Natural killer cell (primary cell): ENCODE measurements around the gene GNG4. TPM values are rescaled to one million over a fixed set of nuclear protein-coding genes. Genes with fewer than 3 reads are reported as not detected.

ENCODE experiments used
- ATAC-seq, 3 donors: fragments of 150-1000 bp in 2 of 3; fragments of 200-7000 bp in 1 of 3; cut with Tn5 transposase; 1 replicate in 1 of 3; 2 replicates in 2 of 3; pipeline ENCODE4 v1.10.0; 2021; ENCODE audit warnings: mild to moderate bottlenecking in 2 of 3, moderate library complexity in 2 of 3
- DNase-seq, 2 donors: peaks; one replicate each; pipeline versions ENCODE4 v3.0.0 to v3.0.0-alpha.2; 2013 to 2021; ENCODE audit warnings: mixed read lengths in 1 of 2
- H3K27ac ChIP-seq: one replicate; pipeline ENCODE4 v1.5.1; 2013; ENCODE audit warnings: mild to moderate bottlenecking, low read length
- H3K27me3 ChIP-seq: one replicate; pipeline ENCODE4 v1.6.1; 2013; ENCODE audit warnings: low read length; ENCODE audit not compliant: control insufficient read depth, insufficient read depth
- H3K36me3 ChIP-seq: one replicate; pipeline ENCODE4 v1.6.1; 2013; ENCODE audit warnings: low read length; ENCODE audit not compliant: control insufficient read depth, insufficient read depth
- H3K4me1 ChIP-seq: one replicate; pipeline ENCODE4 v1.6.1; 2013; ENCODE audit warnings: low read length; ENCODE audit not compliant: control insufficient read depth, insufficient read depth
- H3K4me3 ChIP-seq: one replicate; pipeline ENCODE4 v1.5.1; 2013; ENCODE audit warnings: low read length
- H3K9me3 ChIP-seq: one replicate; pipeline ENCODE4 v1.6.1; 2013; ENCODE audit warnings: low read length; ENCODE audit not compliant: control insufficient read depth, insufficient read depth
- H3K27ac Mint-ChIP-seq, 2 donors: one replicate each; pipeline ENCODE4 v1.8.0; 2022; ENCODE audit warnings: mild to moderate bottlenecking in 2 of 2, mixed read lengths in 2 of 2, moderate library complexity in 1 of 2
- H3K27me3 Mint-ChIP-seq, 2 donors: one replicate each; pipeline ENCODE4 v1.8.0; 2022; ENCODE audit warnings: low read depth in 2 of 2, mixed read lengths in 2 of 2
- H3K36me3 Mint-ChIP-seq: one replicate; pipeline ENCODE4 v1.8.0; 2022; ENCODE audit warnings: mixed read lengths
- H3K4me1 Mint-ChIP-seq, 2 donors: one replicate each; pipeline ENCODE4 v1.8.0; 2022; ENCODE audit warnings: mixed read lengths in 2 of 2
- H3K4me3 Mint-ChIP-seq: one replicate; pipeline ENCODE4 v1.8.0; 2022; ENCODE audit warnings: mild to moderate bottlenecking, moderate library complexity, mixed read lengths
- H3K9me3 Mint-ChIP-seq, 2 donors: one replicate each; pipeline ENCODE4 v1.8.0; 2022; ENCODE audit warnings: mixed read lengths in 2 of 2
- WGBS: methylation state at CpG from one replicate; pipeline ENCODE4 v1.1.7; 2013; ENCODE audit warnings: missing lambda C conversion rate; ENCODE audit not compliant: insufficient coverage; 5-methylcytosine and 5-hydroxymethylcytosine counted together
- intact Hi-C: fragments of 100-400 bp; cut with micrococcal nuclease; formaldehyde crosslinking; loops from one replicate; pipeline ENCODE4 v1.14.2; 2022
- total RNA-seq, 4 donors: library from RNA; stranded (reverse); fragments of 120-200 nt in 1 of 4; gene quantifications; one replicate each; pipeline versions ENCODE4 v1.2.3 to v1.2.4, GENCODE V29; 2013 to 2022
- TF ChIP-seq, protein P1 (sequence below): fragments of 200-600 bp; IDR thresholded peaks from one replicate; pipeline ENCODE4 v1.8.0; 2022; ENCODE audit warnings: antibody characterized with exemption

GNG4 gene
- total RNA-seq, 3 donors from 2014 or later (not counting 1 experiment from before 2014, with no cell fraction given) = 0.07 to 0.12 TPM; not detected in 1

DNA sequence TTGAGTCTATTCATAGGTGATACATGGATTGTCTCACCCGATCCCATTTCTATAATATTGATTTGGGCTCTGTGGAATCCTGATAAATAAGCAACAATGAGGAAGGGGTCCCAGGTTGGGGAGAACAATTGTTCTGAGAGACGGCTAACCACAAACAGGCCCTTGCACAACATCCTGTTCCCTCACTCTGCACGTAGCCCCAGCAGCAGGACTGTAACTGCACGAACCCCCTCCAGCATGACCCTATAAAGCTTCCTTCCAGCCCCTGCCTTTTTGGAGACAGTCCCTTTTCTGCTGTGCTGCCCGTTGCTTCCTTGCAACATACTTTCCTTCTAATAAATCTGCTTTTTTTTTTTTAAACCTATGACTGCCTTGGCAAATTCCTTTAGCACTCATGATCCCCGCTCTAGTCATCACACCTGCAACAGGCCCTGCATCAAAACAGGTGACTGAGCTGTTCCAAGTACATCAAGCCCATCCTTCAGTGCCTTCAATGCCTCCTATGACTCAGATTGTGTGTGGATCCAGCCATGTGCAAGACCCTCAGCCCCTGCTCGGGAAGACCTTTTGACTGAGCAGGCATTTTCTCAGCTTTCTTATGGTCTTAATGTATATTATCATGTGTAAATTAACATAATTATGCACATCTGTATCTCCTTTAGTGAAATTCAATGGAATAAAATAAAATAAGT, 81.6 kb downstream of the GNG4 start:
- TF ChIP-seq, protein P1, sequence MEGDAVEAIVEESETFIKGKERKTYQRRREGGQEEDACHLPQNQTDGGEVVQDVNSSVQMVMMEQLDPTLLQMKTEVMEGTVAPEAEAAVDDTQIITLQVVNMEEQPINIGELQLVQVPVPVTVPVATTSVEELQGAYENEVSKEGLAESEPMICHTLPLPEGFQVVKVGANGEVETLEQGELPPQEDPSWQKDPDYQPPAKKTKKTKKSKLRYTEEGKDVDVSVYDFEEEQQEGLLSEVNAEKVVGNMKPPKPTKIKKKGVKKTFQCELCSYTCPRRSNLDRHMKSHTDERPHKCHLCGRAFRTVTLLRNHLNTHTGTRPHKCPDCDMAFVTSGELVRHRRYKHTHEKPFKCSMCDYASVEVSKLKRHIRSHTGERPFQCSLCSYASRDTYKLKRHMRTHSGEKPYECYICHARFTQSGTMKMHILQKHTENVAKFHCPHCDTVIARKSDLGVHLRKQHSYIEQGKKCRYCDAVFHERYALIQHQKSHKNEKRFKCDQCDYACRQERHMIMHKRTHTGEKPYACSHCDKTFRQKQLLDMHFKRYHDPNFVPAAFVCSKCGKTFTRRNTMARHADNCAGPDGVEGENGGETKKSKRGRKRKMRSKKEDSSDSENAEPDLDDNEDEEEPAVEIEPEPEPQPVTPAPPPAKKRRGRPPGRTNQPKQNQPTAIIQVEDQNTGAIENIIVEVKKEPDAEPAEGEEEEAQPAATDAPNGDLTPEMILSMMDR = no peak
- H3K27me3 ChIP-seq = no peaks in the 10 kb centered on the region
- Mint-ChIP-seq H3K4me3 (no peak overlapping the region), H3K4me1 (peaks cover 5 to 12% of the 10 kb centered on the region in 2 donors), H3K36me3 (no peaks in the 10 kb centered on the region), H3K27ac (peak overlapping the region in 1 of 2 donors; percentile 3), H3K27me3 (peaks cover 0 to 6% of the 10 kb centered on the region in 2 donors), H3K9me3 (no peaks in the 10 kb centered on the region)
- peak in 1 of 2 donors; percentile 13 for DNase-seq
- H3K9me3 ChIP-seq = no peaks in the 10 kb centered on the region
- no peaks in the 10 kb centered on the region for H3K36me3 ChIP-seq
- 19% methylated on average over 5 of the region's 7 CpGs for WGBS
- H3K4me1 ChIP-seq = peaks cover 6% of the 10 kb centered on the region
- intact Hi-C loops = no loop called here
- no peak overlapping the region for H3K27ac ChIP-seq
- ATAC-seq = peak in 2 of 3 donors; percentile 59 to 61
- no peak overlapping the region for H3K4me3 ChIP-seq

DNA sequence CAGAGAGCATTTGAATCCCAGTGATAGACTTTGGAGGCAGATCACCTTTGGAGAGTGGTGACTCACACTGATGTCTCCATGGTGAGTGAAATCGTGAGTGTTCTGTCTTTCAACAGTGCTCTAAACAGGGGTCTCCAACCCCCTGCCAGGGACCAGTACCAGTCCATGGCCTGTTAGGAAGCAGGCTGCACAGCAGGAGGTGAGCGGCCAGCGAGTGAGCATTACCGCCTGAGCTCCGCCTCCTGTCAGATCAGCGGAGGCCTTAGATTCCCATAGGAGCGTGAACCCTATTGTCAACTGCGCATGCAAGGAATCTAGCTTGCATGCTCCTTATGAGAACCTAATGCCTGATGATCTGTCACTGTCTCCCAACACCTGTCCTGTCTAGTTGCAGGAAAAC, 83.5 kb downstream of the GNG4 start:
- H3K4me3 Mint-ChIP-seq = no peak overlapping the region
- peaks cover 5 to 12% of the 10 kb centered on the region in 2 donors for H3K4me1 Mint-ChIP-seq
- H3K4me1 ChIP-seq = peaks cover 6% of the 10 kb centered on the region
- H3K27ac ChIP-seq = no peak overlapping the region
- no peak for ATAC-seq
- H3K9me3 ChIP-seq = no peaks in the 10 kb centered on the region
- intact Hi-C loops = no loop called here
- no peak for DNase-seq
- 97% methylated on average over 8 of the region's 8 CpGs for WGBS
- H3K4me3 ChIP-seq = no peak overlapping the region
- H3K27me3 ChIP-seq = no peaks in the 10 kb centered on the region
- H3K36me3 ChIP-seq = no peaks in the 10 kb centered on the region
- no peaks in the 10 kb centered on the region for H3K36me3 Mint-ChIP-seq
- H3K9me3 Mint-ChIP-seq = no peaks in the 10 kb centered on the region
- peaks cover 0 to 6% of the 10 kb centered on the region in 2 donors for H3K27me3 Mint-ChIP-seq
- TF ChIP-seq, protein P1 = no peak
- no peak overlapping the region for H3K27ac Mint-ChIP-seq

DNA sequence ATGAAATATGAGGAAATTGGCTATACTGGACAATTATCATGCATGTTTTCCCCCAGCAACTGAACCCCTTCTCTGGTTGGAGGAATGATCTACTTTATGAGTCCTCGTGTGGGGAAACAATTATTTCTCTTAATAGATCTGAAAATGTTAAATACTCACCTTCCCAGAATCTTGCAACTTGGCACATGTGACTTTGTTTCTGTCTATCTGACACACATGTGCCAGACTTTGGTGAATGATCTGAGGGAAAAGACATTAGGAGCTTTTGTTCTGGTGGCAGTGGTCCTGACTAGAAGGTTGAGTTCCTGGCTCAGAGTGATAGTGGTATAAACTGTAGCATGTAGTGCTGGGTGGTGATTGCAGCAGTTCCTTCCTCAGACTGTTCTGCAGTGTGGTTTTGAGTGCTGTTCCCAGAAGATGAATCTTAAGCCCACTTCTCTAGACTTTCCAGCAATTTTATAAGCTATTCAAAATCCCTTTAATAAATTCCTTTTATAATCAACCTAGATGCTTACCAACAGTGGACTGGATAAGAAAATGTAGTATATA, 86.0 kb downstream of the GNG4 start:
- WGBS = no CpG with 5 or more reads among the region's 1 CpG
- peaks cover 5 to 12% of the 10 kb centered on the region in 2 donors for H3K4me1 Mint-ChIP-seq
- no peak for ATAC-seq

More for the DNA sequence above, 86.0 kb downstream of the GNG4 start:
- Mint-ChIP-seq H3K9me3 (no peaks in the 10 kb centered on the region), H3K27me3 (peaks cover 0 to 6% of the 10 kb centered on the region in 2 donors), H3K27ac (no peak overlapping the region), H3K36me3 (no peaks in the 10 kb centered on the region), H3K4me3 (no peak overlapping the region)
- Histone ChIP-seq H3K27ac (no peak overlapping the region), H3K27me3 (no peaks in the 10 kb centered on the region), H3K4me3 (no peak overlapping the region), H3K9me3 (no peaks in the 10 kb centered on the region), H3K36me3 (no peaks in the 10 kb centered on the region), H3K4me1 (peaks cover 6% of the 10 kb centered on the region)
- TF ChIP-seq, protein P1 = no peak
- intact Hi-C loops = no loop called here
- DNase-seq = no peak
